Bronchial epithelial cell (primary cell): ENCODE results near the gene UBAP1L. TPM values are rescaled to one million over a fixed set of nuclear protein-coding genes. Genes with fewer than 3 reads are reported as not detected.
"Not testable (repeated sequence)": the region's sequence is repeated elsewhere in the genome, so short reads cannot be mapped to it uniquely, and the experiment has no call there.

ENCODE experiments used
- DNase-seq: peaks from one replicate; pipeline ENCODE4 v3.0.0-alpha.2; 2010; ENCODE audit warnings: low read depth
- FAIRE-seq: peaks from 2 replicates; lab custom pipeline; 2011; peaks lifted over from hg19 to GRCh38; lab: Jason Lieb, UNC
- H3K27me3 ChIP-seq: 2 replicates; pipeline ENCODE4 v1.5.1; 2011; ENCODE audit warnings: low read length; ENCODE audit not compliant: control insufficient read depth, insufficient read depth
- H3K36me3 ChIP-seq: 2 replicates; pipeline ENCODE4 v1.5.1; 2011; ENCODE audit warnings: low read length; ENCODE audit not compliant: control insufficient read depth, insufficient read depth
- H3K4me3 ChIP-seq: 2 replicates; pipeline ENCODE4 v1.5.1; 2011; ENCODE audit warnings: mild to moderate bottlenecking, low read depth, low read length, control low read depth
- total RNA-seq: library from RNA; depleted of rRNA; stranded (reverse); fragments of >200 nt; gene quantifications from 2 replicates; pipeline ENCODE4 v1.2.1, GENCODE V29; 2014
- TF ChIP-seq, protein P1 (sequence below): IDR thresholded peaks from 2 replicates; pipeline ENCODE4 v1.5.1; 2011; ENCODE audit warnings: mild to moderate bottlenecking, moderate library complexity, low read length, control low read depth, inconsistent platforms; ENCODE audit not compliant: insufficient read depth, severe bottlenecking

Gene UBAP1L
- total RNA-seq, 1 donor from 2014 or later: 1.3 TPM

DNA sequence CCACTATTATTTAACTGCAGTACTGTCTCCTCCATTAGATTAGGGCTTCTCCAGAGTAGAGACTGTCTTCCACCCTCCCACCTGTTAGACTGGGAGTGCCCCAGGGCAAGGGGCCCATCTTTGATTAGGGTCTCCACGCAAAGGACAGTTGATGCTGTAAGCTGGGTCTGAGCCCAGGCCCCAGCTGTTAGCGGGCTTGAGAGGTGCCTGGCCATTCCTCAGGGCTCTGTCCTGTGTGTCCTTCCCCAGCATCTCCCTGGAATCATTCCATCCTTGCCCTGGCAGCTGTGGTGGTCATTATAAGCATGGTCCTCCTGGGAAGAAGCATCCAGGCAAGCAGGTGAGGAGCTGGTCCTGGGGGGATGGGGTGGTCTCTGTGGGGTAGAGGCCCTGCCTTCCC is 63.7 kb downstream of the UBAP1L start:
- TF ChIP-seq, protein P1, sequence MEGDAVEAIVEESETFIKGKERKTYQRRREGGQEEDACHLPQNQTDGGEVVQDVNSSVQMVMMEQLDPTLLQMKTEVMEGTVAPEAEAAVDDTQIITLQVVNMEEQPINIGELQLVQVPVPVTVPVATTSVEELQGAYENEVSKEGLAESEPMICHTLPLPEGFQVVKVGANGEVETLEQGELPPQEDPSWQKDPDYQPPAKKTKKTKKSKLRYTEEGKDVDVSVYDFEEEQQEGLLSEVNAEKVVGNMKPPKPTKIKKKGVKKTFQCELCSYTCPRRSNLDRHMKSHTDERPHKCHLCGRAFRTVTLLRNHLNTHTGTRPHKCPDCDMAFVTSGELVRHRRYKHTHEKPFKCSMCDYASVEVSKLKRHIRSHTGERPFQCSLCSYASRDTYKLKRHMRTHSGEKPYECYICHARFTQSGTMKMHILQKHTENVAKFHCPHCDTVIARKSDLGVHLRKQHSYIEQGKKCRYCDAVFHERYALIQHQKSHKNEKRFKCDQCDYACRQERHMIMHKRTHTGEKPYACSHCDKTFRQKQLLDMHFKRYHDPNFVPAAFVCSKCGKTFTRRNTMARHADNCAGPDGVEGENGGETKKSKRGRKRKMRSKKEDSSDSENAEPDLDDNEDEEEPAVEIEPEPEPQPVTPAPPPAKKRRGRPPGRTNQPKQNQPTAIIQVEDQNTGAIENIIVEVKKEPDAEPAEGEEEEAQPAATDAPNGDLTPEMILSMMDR: no peak
- DNase-seq (no peak), FAIRE-seq (no peak)
- H3K27me3 ChIP-seq: no peaks in the 10 kb centered on the region
- no peak overlapping the region for H3K4me3 ChIP-seq
- no peaks in the 10 kb centered on the region for H3K36me3 ChIP-seq

DNA sequence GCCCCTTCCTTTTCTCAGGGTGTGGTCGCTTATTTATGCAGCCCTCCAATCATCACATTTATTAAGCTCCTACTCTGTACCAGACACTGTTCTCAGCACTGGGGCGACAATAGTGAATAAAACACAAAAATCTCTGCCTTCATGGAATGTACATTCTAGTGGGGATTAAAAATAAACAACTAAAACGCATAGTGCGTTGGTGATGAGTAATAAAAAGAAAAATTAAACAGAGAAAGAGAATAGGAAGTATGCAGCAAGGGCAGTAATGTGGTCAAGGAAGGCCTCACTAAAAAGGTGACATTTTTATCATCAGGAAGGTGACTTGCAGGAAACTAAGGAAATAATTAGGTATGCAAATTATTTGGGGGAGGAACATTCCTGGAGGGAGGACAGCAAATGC is 64.7 kb downstream of the UBAP1L start:
- TF ChIP-seq, protein P1: no peak
- FAIRE-seq (no peak), DNase-seq (no peak)
- Histone ChIP-seq H3K27me3 (no peaks in the 10 kb centered on the region), H3K4me3 (no peak overlapping the region), H3K36me3 (no peaks in the 10 kb centered on the region)

DNA sequence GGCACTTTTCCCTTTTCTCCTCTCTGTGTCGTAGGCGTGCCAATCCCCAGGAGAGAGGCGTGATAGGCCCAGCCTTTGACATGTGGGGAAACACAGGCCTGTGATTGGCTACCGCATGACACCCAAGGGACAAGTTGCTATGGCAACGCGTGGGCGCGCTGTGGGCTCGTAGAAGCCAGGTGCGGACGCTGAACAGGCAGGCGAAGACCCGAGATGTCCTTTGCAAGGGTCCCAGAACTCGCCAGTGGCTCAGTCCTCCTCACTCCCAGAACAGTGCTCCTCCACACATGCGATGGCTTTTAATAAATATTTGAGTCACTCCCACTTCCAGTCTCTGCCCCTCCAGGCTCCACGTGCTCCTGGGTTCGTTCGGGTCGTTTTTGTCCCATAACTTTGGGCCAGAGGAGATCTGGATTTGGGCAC is 65.6 kb downstream of the UBAP1L start:
- H3K27me3 ChIP-seq: no peaks in the 10 kb centered on the region
- FAIRE-seq (no peak), DNase-seq (peak; percentile 91)
- no peaks in the 10 kb centered on the region for H3K36me3 ChIP-seq
- H3K4me3 ChIP-seq: peak overlapping the region; percentile 33
- TF ChIP-seq, protein P1: no peak

- no peaks in the 10 kb centered on the region for H3K36me3 ChIP-seq
- TF ChIP-seq, protein P1: no peak
- no peak overlapping the region for H3K4me3 ChIP-seq
- FAIRE-seq (no peak), DNase-seq (no peak)
- no peaks in the 10 kb centered on the region for H3K27me3 ChIP-seq
Measured at GRCh38 chr15:65048241-65048640, 66.8 kb downstream of the UBAP1L start.

DNA sequence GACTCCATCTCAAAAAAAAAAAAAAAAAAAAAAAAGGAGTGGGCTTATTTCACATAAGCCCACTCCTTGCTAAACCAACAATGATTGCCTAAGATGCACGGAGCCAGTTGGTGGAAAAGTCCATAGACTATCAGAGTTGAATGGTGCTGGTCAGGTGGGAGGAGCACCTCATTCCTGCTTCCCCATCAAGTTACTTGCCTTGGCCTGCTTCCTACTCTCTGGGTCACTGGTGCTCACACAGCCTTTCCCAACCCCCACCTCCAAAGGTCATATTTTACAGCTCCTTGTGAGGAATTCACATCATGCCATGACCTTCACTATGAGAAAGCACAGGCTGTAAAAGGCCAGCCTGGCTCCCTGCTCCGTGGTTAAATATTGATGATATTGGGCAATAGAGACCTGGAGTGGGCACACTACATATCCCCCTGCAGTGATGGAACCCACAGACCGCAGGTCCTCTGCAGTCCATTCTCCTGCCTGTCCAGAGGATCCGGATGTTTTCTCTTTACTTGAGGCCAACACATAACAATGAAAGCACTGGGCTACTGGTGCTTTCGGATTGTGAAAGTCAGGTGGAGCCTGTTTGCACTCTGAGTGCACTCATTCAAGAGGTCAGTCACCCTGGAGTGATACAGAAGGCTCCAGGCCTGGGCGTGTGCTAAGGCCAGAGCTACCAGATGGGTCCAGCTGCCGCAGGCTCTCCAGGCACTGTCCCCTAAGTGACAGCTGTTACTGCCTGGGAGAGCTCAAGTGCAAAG is 70.1 kb downstream of the UBAP1L start, which contains the start of gene SLC51B:
TSS of gene SLC51B (plus strand) at position 664 of the 758 bp plus-strand sequence. CDS start 4,618 bp downstream, outside the sequence.
- FAIRE-seq: no peak
- DNase-seq: no peak
- H3K36me3 ChIP-seq: no peaks in the 10 kb centered on the region
- no peak within 1 kb of the TSS for H3K4me3 ChIP-seq
- no peaks in the 10 kb centered on the region for H3K27me3 ChIP-seq
- TF ChIP-seq, protein P1: no peak

- DNase-seq: peak; percentile 96
- not testable (repeated sequence) for FAIRE-seq, H3K27me3 ChIP-seq, H3K4me3 ChIP-seq, H3K36me3 ChIP-seq
Measured at GRCh38 chr15:65044218-65044617, 70.8 kb downstream of the UBAP1L start.
